Ishikawa (cell line): Measurements from ENCODE around the gene SRGAP1.

Experiments used
- CEBPB ChIP-seq: IDR thresholded peaks from 2 replicates; pipeline ENCODE4 v1.6.1; 2012
- CREB1 ChIP-seq: IDR thresholded peaks from 2 replicates; pipeline ENCODE4 v1.6.1; 2012; ENCODE audit warnings: low read depth
- EGR1 ChIP-seq: IDR thresholded peaks from 2 replicates; pipeline ENCODE4 v1.6.1; 2012
- EP300 ChIP-seq: IDR thresholded peaks from 2 replicates; pipeline ENCODE4 v1.6.1; 2012; ENCODE audit warnings: borderline replicate concordance
- FOXM1 ChIP-seq: IDR thresholded peaks from 2 replicates; pipeline ENCODE4 v1.6.1; 2012; ENCODE audit warnings: low read depth, borderline replicate concordance
- NFIC ChIP-seq: IDR thresholded peaks from 2 replicates; pipeline ENCODE4 v1.6.1; 2012
- RAD21 ChIP-seq: IDR thresholded peaks from 2 replicates; pipeline ENCODE4 v1.6.1; 2012; ENCODE audit warnings: low read depth
- TAF1 ChIP-seq: IDR thresholded peaks from 2 replicates; pipeline ENCODE4 v1.6.1; 2012; ENCODE audit warnings: low read depth, mild to moderate bottlenecking
- TCF12 ChIP-seq: IDR thresholded peaks from 2 replicates; pipeline ENCODE4 v1.6.1; 2012; ENCODE audit warnings: low read depth
- TEAD4 ChIP-seq: IDR thresholded peaks from 2 replicates; pipeline ENCODE4 v1.6.1; 2012
- USF1 ChIP-seq: IDR thresholded peaks from 2 replicates; pipeline ENCODE4 v1.6.1; 2012
- YY1 ChIP-seq: IDR thresholded peaks from 2 replicates; pipeline ENCODE4 v1.6.1; 2012; ENCODE audit warnings: low read depth
- ZBTB7A ChIP-seq: IDR thresholded peaks from 2 replicates; pipeline ENCODE4 v1.6.1; 2012; ENCODE audit warnings: low read depth
- TF ChIP-seq, protein P1 (sequence below): IDR thresholded peaks from 2 replicates; pipeline ENCODE4 v1.6.1; 2012
- TF ChIP-seq, protein P2 (sequence below): IDR thresholded peaks from 2 replicates; pipeline ENCODE4 v1.6.1; 2012; ENCODE audit warnings: low read depth, mild to moderate bottlenecking

Gene SRGAP1

GRCh38 chr12:63844391-63845341, at the start of gene SRGAP1:
TSS of gene SRGAP1 (plus strand) at chr12:63844700. CDS start at chr12:63844817, 117 bp downstream.
- TF ChIP-seq EP300 = no peak
- no peak for TF ChIP-seq TEAD4
- no peak for TF ChIP-seq FOXM1
- TF ChIP-seq RAD21 = peak; percentile 22; the same call in 1 of the 2 replicates
- TF ChIP-seq ZBTB7A = peak; percentile 32; the same call in 1 of the 2 replicates
- TF ChIP-seq, protein P1, sequence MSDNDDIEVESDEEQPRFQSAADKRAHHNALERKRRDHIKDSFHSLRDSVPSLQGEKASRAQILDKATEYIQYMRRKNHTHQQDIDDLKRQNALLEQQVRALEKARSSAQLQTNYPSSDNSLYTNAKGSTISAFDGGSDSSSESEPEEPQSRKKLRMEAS = no peak
- TF ChIP-seq EGR1 = peak; percentile 47
- no peak for TF ChIP-seq TCF12
- TF ChIP-seq NFIC = no peak
- TF ChIP-seq, protein P2, sequence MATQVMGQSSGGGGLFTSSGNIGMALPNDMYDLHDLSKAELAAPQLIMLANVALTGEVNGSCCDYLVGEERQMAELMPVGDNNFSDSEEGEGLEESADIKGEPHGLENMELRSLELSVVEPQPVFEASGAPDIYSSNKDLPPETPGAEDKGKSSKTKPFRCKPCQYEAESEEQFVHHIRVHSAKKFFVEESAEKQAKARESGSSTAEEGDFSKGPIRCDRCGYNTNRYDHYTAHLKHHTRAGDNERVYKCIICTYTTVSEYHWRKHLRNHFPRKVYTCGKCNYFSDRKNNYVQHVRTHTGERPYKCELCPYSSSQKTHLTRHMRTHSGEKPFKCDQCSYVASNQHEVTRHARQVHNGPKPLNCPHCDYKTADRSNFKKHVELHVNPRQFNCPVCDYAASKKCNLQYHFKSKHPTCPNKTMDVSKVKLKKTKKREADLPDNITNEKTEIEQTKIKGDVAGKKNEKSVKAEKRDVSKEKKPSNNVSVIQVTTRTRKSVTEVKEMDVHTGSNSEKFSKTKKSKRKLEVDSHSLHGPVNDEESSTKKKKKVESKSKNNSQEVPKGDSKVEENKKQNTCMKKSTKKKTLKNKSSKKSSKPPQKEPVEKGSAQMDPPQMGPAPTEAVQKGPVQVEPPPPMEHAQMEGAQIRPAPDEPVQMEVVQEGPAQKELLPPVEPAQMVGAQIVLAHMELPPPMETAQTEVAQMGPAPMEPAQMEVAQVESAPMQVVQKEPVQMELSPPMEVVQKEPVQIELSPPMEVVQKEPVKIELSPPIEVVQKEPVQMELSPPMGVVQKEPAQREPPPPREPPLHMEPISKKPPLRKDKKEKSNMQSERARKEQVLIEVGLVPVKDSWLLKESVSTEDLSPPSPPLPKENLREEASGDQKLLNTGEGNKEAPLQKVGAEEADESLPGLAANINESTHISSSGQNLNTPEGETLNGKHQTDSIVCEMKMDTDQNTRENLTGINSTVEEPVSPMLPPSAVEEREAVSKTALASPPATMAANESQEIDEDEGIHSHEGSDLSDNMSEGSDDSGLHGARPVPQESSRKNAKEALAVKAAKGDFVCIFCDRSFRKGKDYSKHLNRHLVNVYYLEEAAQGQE = no peak
- no peak for TF ChIP-seq CREB1
- TF ChIP-seq YY1 = 0 out of 2 replicates have a peak, but pooled peaks have one; percentile 9

DNA sequence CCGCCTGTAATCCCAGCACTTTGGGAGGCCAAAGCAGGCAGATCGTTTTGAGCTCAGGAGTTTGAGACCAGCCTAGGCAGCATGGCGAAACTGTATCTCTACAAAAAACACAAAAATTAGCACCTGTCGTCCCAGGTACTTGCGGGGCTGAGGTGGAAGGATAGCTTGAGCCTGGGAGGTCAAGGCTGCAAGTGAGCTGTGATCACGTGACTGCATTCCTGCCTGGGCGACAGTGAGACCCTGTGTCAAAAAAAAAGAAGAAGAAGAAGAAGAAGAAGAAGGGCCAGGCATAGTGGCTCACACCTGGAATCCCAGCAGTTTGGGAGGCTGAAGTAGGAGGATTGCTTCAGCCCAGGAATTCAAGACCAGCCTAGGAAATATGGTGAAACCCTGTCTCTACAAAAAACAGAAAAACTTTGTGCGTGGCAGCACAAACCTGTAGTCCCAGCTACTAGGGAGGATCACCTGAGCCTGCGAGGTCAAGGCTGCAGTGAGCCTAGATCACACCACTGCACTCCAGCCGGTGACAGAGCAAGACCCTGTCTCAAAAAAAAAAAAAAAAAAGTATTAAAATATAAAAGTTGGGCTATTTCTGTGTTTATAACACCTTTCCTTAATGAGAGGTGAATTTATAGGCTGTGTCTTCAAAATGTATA, 49.3 kb upstream of the SRGAP1 start:
- TF ChIP-seq TAF1 (no peak), CEBPB (no peak), YY1 (no peak), TEAD4 (no peak), TCF12 (no peak), ZBTB7A (no peak), EP300 (no peak), USF1 (no peak)
- TF ChIP-seq, protein P1 = no peak
- TF ChIP-seq, protein P2 = no peak

DNA sequence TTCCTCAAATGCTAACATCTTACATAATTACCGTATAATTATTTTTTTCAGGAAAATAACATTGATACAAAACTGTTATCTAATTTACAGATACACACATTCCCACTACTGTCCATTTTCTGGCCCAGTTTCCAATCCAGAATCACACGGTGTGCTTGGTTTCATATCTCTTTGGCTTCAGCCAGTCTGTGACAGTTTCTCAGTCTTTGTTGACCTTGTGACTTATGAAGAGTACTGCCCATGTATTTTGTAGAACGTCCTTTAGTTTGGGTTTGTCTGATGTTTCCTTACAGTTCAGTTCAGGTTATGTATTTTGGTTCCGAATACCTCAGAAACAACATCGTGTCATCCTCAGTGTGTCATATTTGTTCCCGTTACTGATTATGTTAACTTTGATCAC, 48.6 kb upstream of the SRGAP1 start:
- TF ChIP-seq FOXM1 = no peak
- TF ChIP-seq EP300 = no peak
- no peak for TF ChIP-seq YY1
- no peak for TF ChIP-seq CEBPB
- TF ChIP-seq, protein P1 = no peak
- no peak for TF ChIP-seq TAF1
- no peak for TF ChIP-seq EGR1
- no peak for TF ChIP-seq TCF12
- no peak for TF ChIP-seq USF1
- no peak for TF ChIP-seq ZBTB7A
- TF ChIP-seq, protein P2 = no peak
- no peak for TF ChIP-seq RAD21
- no peak for TF ChIP-seq NFIC
